Gastroesophageal sphincter (tissue), 4 donors: Measurements from ENCODE around the gene PPP6R2. TPM values are rescaled to one million over a fixed set of nuclear protein-coding genes. Genes with fewer than 3 reads are reported as not detected.

Experiments
- ATAC-seq: fragments of 150-250 bp; one replicate; pipeline ENCODE4 v1.9.1; 2016; ENCODE audit warnings: mild to moderate bottlenecking, moderate library complexity
- H3K27ac ChIP-seq, 4 donors: fragments of 200-600 bp; sonication (generic) in 3 of 4; 1 replicate in 3 of 4; 2 replicates in 1 of 4; pipeline ENCODE4 v1.5.1; 2016 to 2019
- H3K27me3 ChIP-seq: fragments of 200-600 bp; sonication (generic); one replicate; pipeline ENCODE4 v1.5.1; 2019
- H3K36me3 ChIP-seq, 2 donors: fragments of 200-600 bp; sonication (generic); one replicate each; pipeline ENCODE4 v1.5.1; 2019; ENCODE audit warnings: control low read depth in 1 of 2
- H3K4me1 ChIP-seq, 3 donors: fragments of 200-600 bp; sonication (generic); 1 replicate in 2 of 3; 2 replicates in 1 of 3; pipeline ENCODE4 v1.5.1; 2016 to 2019; ENCODE audit warnings: control low read depth in 2 of 3
- H3K4me3 ChIP-seq, 2 donors: fragments of 200-600 bp; sonication (generic); one replicate each; pipeline ENCODE4 v1.5.1; 2019; ENCODE audit warnings: mild to moderate bottlenecking in 1 of 2, moderate library complexity in 1 of 2
- H3K9me3 ChIP-seq, 3 donors: fragments of 200-600 bp; sonication (generic); one replicate each; pipeline ENCODE4 v1.5.1; 2017 to 2019; ENCODE audit warnings: control low read depth in 2 of 3
- EP300 ChIP-seq: sonication (generic); formaldehyde crosslinking; IDR thresholded peaks from one replicate; pipeline ENCODE4 v1.6.1; 2017; ENCODE audit warnings: antibody characterized with exemption, mild to moderate bottlenecking
- POLR2A ChIP-seq, 2 donors: fragments of 450-650 bp; IDR thresholded peaks; one replicate each; pipeline ENCODE4 v1.6.1; 2017; ENCODE audit warnings: antibody characterized with exemption in 2 of 2, mild to moderate bottlenecking in 2 of 2, moderate library complexity in 1 of 2
- POLR2AphosphoS5 ChIP-seq: sonication (generic); formaldehyde crosslinking; IDR thresholded peaks from one replicate; pipeline ENCODE4 v1.6.1; 2017; ENCODE audit warnings: antibody characterized with exemption
- WGBS, 2 donors: methylation state at CpG; one replicate each; pipeline ENCODE4 v1.1.5; 2018; ENCODE audit warnings: low coverage in 1 of 2; 5-methylcytosine and 5-hydroxymethylcytosine counted together
- total RNA-seq, 4 donors: library from RNA; depleted of rRNA; stranded (reverse); fragments of >200 nt; gene quantifications; one replicate each; pipeline ENCODE4 v1.1.0, GENCODE V29; 2016
- TF ChIP-seq, protein P1 (sequence below), 4 experiments: fragments of 200-600 bp in 2 of 4; fragments of 450-650 bp in 2 of 4; sonication (generic) in 1 of 4; IDR thresholded peaks; one replicate each; pipeline ENCODE4 v1.5.1; 2017 to 2019; ENCODE audit warnings: antibody characterized with exemption in 4 of 4, mild to moderate bottlenecking in 2 of 4, moderate library complexity in 2 of 4

PPP6R2 gene
- total RNA-seq, 4 donors from 2014 or later, result 52.2 to 73.5 (median 64.2) TPM

DNA sequence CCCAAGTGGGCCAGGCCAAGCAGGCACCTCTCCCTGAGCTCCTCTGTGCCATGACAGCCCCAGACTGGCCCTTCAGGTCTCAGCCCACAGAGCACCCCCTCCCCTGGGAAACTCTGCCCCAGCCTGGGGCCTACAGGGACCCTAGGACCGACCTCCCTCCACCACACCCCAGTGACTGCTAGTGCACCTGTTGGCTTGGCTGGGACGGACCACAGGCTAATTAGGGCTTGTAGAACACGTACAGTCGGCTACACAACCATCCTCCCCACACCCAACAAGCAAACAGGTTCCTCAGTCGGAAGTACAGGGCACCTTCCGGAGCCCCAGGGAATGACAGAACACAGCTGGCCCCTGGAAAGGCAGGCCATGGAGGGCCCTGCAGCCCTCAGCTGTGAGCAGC lies 127.4 kb downstream of the PPP6R2 start:
- no peak for ATAC-seq
- TF ChIP-seq EP300 (no peak), POLR2A (IDR thresholded peaks at IDR 0.05) (no peak), POLR2AphosphoS5 (no peak)
- TF ChIP-seq, protein P1, sequence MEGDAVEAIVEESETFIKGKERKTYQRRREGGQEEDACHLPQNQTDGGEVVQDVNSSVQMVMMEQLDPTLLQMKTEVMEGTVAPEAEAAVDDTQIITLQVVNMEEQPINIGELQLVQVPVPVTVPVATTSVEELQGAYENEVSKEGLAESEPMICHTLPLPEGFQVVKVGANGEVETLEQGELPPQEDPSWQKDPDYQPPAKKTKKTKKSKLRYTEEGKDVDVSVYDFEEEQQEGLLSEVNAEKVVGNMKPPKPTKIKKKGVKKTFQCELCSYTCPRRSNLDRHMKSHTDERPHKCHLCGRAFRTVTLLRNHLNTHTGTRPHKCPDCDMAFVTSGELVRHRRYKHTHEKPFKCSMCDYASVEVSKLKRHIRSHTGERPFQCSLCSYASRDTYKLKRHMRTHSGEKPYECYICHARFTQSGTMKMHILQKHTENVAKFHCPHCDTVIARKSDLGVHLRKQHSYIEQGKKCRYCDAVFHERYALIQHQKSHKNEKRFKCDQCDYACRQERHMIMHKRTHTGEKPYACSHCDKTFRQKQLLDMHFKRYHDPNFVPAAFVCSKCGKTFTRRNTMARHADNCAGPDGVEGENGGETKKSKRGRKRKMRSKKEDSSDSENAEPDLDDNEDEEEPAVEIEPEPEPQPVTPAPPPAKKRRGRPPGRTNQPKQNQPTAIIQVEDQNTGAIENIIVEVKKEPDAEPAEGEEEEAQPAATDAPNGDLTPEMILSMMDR (IDR thresholded peaks at IDR 0.05), result no peak
- peaks cover 0 to 66% (median 47%) of the 10 kb centered on the region in 3 donors for H3K4me1 ChIP-seq
- H3K36me3 ChIP-seq, result peaks cover 0 to 37% of the 10 kb centered on the region in 2 donors
- H3K27ac ChIP-seq, result peak overlapping the region in 1 of 4 donors; percentile 24
- H3K27me3 ChIP-seq, result no peaks in the 10 kb centered on the region
- WGBS, 2 donors, result no CpG with 5 or more reads among the region's 6 CpGs
- H3K4me3 ChIP-seq, result no peak overlapping the region
- H3K9me3 ChIP-seq, result no peaks in the 10 kb centered on the region

DNA sequence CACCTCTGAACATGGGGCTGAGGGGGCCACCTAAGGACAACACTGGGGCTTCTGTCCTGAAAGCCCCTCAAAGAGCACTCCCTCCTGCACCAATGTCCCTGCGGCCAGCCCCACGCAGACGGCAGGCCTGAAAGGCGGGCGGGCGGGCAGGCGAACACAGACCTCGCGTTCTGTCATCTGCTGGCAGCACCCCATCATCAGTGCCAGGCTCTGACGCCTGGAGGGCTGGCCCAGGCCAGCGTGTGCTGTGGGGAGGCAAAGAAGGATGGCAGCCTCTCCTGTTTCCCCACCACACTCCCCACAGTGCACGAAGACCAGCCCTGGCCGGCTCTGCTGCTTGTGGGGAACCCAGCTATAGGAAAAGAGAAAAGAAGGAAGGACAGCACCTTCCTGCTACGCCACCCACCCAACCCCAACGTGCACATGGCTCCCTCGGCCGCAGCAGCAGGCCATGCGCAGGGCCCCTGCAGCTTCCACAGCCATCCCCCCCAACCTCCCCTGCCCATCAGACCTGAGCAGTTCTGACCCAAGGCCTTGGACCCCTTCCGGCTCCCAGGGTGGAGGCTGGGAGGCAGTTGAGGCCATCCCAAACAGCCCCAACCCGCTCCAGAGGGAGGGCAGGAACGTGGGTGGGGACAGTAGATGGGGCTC lies 128.2 kb downstream of the PPP6R2 start:
- no peak overlapping the region for H3K27ac ChIP-seq
- no peaks in the 10 kb centered on the region for H3K9me3 ChIP-seq
- no peaks in the 10 kb centered on the region for H3K27me3 ChIP-seq
- peaks cover 0 to 29% of the 10 kb centered on the region in 2 donors for H3K36me3 ChIP-seq
- WGBS, 2 donors, result no CpG with 5 or more reads among the region's 21 CpGs
- ATAC-seq, result no peak
- TF ChIP-seq, protein P1 (IDR thresholded peaks at IDR 0.05), result no peak
- no peak for TF ChIP-seq POLR2A (IDR thresholded peaks at IDR 0.05)
- TF ChIP-seq POLR2AphosphoS5, result no peak
- TF ChIP-seq EP300, result no peak
- H3K4me1 ChIP-seq, result peaks cover 0 to 69% (median 48%) of the 10 kb centered on the region in 3 donors
- no peak overlapping the region for H3K4me3 ChIP-seq

DNA sequence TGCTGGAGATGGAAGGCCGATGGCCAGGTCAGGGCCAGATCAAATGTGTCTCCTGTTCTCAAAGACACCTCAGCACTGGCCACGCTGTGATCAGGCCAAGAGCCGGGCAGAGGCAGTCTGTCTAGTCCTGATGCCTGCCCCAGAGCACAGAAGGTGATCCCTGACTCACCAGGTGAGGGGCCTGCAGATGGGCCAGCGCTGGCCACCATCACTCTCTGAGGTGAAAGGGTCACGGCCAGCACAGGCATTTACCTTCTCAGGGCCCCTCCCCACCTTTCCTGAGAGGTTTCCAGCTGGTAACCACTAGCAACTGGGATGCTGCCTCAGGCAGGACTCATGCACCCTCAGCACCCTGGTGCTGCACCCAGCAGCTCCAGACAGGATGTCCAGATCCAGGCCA lies 128.8 kb downstream of the PPP6R2 start:
- Histone ChIP-seq H3K4me1 (peaks cover 0 to 69% (median 48%) of the 10 kb centered on the region in 3 donors), H3K27ac (no peak overlapping the region), H3K9me3 (no peaks in the 10 kb centered on the region), H3K4me3 (no peak overlapping the region), H3K36me3 (peaks cover 0 to 22% of the 10 kb centered on the region in 2 donors), H3K27me3 (no peaks in the 10 kb centered on the region)
- ATAC-seq, result no peak
- no CpG with 5 or more reads among the region's 5 CpGs for WGBS, 2 donors
- TF ChIP-seq POLR2AphosphoS5 (no peak), POLR2A (IDR thresholded peaks at IDR 0.05) (no peak), EP300 (no peak)
- TF ChIP-seq, protein P1 (IDR thresholded peaks at IDR 0.05), result no peak

DNA sequence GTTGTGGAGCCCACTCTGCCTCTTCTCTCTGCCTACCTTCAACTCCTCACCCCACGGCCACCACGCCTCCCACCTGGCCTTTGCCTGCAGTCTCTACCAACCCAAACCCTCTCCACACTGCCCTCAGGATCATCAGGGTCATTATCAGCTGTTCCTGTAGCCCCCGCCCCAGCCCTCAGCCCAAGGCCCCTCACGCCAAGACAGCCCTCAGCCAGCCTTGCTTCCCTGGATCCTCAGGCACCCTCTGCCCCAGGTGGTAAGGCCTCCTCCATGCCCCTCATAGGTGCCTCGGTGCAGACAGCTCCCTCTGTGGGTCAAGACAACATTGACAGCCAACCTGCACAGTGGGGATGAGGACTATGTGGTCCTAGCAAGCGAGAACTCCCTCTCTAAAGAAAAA lies 130.0 kb downstream of the PPP6R2 start:
- H3K36me3 ChIP-seq, result peaks cover 0 to 11% of the 10 kb centered on the region in 2 donors
- WGBS, 2 donors, result 94% methylated on average over 4 of the region's 6 CpGs; no CpG with 5 or more reads in 1 of the 2 donors
- peaks cover 0 to 69% (median 48%) of the 10 kb centered on the region in 3 donors for H3K4me1 ChIP-seq
- H3K27me3 ChIP-seq, result no peaks in the 10 kb centered on the region
- H3K9me3 ChIP-seq, result no peaks in the 10 kb centered on the region
- H3K4me3 ChIP-seq, result peak overlapping the region in 1 of 2 donors; percentile 96
- TF ChIP-seq EP300 (no peak), POLR2A (IDR thresholded peaks at IDR 0.05) (no peak), POLR2AphosphoS5 (no peak)
- TF ChIP-seq, protein P1 (IDR thresholded peaks at IDR 0.05), result no peak
- ATAC-seq, result no peak
- H3K27ac ChIP-seq, result peak overlapping the region in 1 of 4 donors; percentile 7
